Esophagus (tissue), 2 donors: ENCODE data around the gene ACKR3. TPM values are rescaled to one million over a fixed set of nuclear protein-coding genes. Genes with fewer than 3 reads are reported as not detected.

Experiments used
- H3K27ac ChIP-seq, 2 donors: one replicate each; pipeline ENCODE4 v1.5.1; 2013; ENCODE audit warnings: low read depth in 2 of 2, mild to moderate bottlenecking in 2 of 2, inconsistent platforms in 1 of 2, low read length in 1 of 2, moderate library complexity in 1 of 2
- H3K27me3 ChIP-seq, 2 donors: one replicate each; pipeline ENCODE4 v1.6.1; 2013; ENCODE audit warnings: low read length in 2 of 2, control low read depth in 1 of 2, mild to moderate bottlenecking in 1 of 2; ENCODE audit not compliant: insufficient read depth in 2 of 2, control insufficient read depth in 1 of 2
- H3K36me3 ChIP-seq, 2 donors: one replicate each; pipeline ENCODE4 v1.6.1; 2013; ENCODE audit warnings: low read length in 1 of 2; ENCODE audit not compliant: control insufficient read depth in 2 of 2, insufficient read depth in 2 of 2
- H3K4me1 ChIP-seq, 2 donors: one replicate each; pipeline ENCODE4 v1.6.1; 2013; ENCODE audit warnings: low read length in 1 of 2; ENCODE audit not compliant: control insufficient read depth in 2 of 2, insufficient read depth in 2 of 2
- H3K4me3 ChIP-seq, 2 donors: one replicate each; pipeline ENCODE4 v1.5.1; 2013; ENCODE audit warnings: low read length in 2 of 2, mild to moderate bottlenecking in 2 of 2, low read depth in 1 of 2, moderate library complexity in 1 of 2
- H3K9me3 ChIP-seq, 2 donors: one replicate each; pipeline ENCODE4 v1.6.1; 2013; ENCODE audit warnings: mild to moderate bottlenecking in 2 of 2, low read depth in 1 of 2, low read length in 1 of 2, moderate library complexity in 1 of 2; ENCODE audit not compliant: control insufficient read depth in 2 of 2, insufficient read depth in 1 of 2
- WGBS, 2 donors: extraction: QIAGEN DNeasy Blood & Tissue Kit; methylation state at CpG; one replicate each; pipeline ENCODE4 v1.1.7; 2013; 5-methylcytosine and 5-hydroxymethylcytosine counted together
- polyA plus RNA-seq, 2 donors: library from polyadenylated mRNA; stranded (reverse); fragments of 200-250 nt; gene quantifications; one replicate each; pipeline ENCODE4 v1.2.3, GENCODE V29; 2013
- donor health status: healthy with polysubstance abuse.
- donor health status: Bipolar disorder and iron deficiency.

ACKR3 gene
- polyA plus RNA-seq, 2 donors, result 7.3 to 20.6 TPM

DNA sequence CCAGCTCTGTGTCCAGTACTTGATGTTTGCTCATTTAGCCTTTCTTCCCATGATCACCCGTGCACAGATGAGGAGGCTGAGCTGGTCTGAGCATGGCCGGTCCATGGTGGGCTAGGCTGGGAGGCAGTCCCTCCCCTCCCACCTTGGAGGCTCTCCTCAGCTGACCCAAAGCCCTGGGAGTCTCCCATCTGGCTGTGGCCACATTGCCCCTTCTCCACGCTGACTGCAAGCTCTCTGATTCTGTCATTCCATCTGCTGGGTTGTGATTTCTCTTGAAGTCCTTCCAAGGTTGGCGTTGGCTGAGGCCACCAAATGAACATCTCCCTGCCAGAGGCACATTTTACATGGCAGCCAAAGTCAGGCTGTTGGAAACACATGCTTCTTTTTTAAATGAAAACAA is 44.0 kb downstream of the ACKR3 start:
- no peaks in the 10 kb centered on the region for H3K4me1 ChIP-seq

DNA sequence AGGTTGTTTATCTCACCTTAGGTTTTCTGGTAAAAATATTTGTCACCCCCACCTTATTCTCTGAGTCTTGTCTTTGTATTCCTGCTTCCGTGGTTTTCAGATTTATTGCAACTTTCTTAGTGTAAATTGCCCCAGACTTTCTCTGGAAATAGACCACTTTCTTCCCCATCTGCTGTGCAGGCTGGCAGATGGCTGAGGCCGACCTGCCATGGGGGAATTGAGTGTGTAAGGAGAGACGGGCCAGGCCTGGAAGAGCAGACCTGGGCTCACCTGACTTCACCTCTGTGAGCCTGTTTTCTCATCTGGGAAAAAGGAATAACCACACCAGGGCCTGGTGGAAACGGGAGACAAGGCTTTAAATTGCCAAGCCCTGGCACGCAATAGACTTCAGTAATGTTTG is 44.9 kb downstream of the ACKR3 start:
- Histone ChIP-seq H3K27ac (no peak overlapping the region), H3K36me3 (no peaks in the 10 kb centered on the region), H3K27me3 (no peaks in the 10 kb centered on the region), H3K4me3 (no peak overlapping the region), H3K9me3 (peaks cover 0 to 3% of the 10 kb centered on the region in 2 donors), H3K4me1 (no peaks in the 10 kb centered on the region)
- 86 to 88% methylated on average over 5 of the region's 5 CpGs for WGBS, 2 donors

More for the DNA sequence above, 44.0 kb downstream of the ACKR3 start:
- Histone ChIP-seq H3K9me3 (peaks cover 0 to 3% of the 10 kb centered on the region in 2 donors), H3K27ac (no peak overlapping the region), H3K36me3 (no peaks in the 10 kb centered on the region), H3K4me3 (no peak overlapping the region), H3K27me3 (no peaks in the 10 kb centered on the region)
- WGBS, 2 donors, result 79 to 86% methylated on average over 4 of the region's 4 CpGs

DNA sequence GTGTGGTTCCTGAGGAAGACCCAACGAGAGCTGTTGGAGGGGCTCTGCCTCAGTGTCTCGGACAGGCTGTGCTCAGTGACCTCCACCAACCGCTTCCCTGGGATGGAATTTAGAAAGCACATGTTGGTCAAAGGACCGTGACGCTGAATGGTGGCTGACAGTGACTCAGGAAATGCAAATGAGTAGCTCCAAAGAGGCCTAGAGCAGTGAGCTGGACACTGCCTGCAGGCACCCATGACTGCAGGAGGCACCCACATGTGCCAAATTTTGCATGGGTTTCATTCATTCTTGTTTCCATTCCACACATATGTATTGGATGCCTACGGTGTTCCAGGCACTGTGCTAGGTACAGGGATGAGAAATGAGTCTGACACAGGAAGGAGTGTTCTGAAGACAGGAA is 46.4 kb downstream of the ACKR3 start:
- H3K27me3 ChIP-seq, result no peaks in the 10 kb centered on the region
- H3K36me3 ChIP-seq, result no peaks in the 10 kb centered on the region
- peaks cover 0 to 3% of the 10 kb centered on the region in 2 donors for H3K9me3 ChIP-seq
- no peak overlapping the region for H3K4me3 ChIP-seq
- WGBS, 2 donors, result 91 to 97% methylated on average over 6 of the region's 6 CpGs
- H3K4me1 ChIP-seq, result no peaks in the 10 kb centered on the region
- H3K27ac ChIP-seq, result no peak overlapping the region

DNA sequence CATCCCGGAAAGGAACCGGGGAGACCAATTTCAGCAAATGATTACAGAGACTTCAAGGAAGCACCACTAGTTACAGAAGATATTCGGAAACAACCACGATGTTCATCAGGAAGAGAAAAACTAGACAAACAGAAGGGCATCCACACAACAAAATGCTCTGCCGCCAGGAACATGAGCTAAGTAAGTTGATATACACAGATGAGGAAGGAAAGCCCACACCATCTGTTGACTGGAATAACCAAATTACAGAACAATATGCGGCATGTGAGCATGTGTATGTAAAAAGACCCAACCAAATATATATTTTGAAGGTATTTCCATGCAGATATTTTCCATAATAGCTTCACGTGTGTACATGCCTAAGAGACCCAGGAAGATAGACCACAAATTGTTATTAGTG is 47.0 kb downstream of the ACKR3 start:
- Histone ChIP-seq H3K27me3 (no peaks in the 10 kb centered on the region), H3K4me3 (no peak overlapping the region), H3K4me1 (no peaks in the 10 kb centered on the region), H3K27ac (no peak overlapping the region), H3K36me3 (no peaks in the 10 kb centered on the region), H3K9me3 (peaks cover 0 to 3% of the 10 kb centered on the region in 2 donors)
- WGBS, 2 donors, result 95% methylated on average over 7 of the region's 7 CpGs

DNA sequence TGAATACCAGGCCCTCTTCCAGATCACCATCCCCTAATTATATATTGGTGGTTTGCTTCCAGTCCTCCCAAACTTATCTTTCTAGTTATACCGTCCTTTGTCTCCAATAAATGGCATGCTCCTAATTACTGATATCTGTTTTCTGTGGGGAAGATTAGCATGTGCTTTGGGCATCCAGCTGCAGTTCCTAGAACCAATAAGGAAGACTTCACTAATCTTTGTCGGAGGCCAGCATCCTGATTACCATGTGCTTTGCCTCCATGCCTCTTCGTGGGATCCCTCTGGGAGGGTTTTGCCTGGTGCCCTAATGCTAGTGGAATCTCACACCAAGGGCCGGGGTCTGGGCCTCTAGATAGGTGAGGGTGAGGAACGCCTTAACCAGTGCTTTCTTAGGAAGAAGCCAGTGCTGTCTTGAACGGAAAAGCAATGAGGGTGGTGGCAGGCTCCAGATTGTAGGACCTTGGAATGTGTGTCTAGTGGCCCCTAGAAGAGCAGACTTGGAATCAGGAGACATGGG is 47.7 kb downstream of the ACKR3 start:
- Histone ChIP-seq H3K27ac (no peak overlapping the region), H3K27me3 (no peaks in the 10 kb centered on the region), H3K4me1 (peaks cover 0 to 2% of the 10 kb centered on the region in 2 donors), H3K4me3 (no peak overlapping the region), H3K36me3 (no peaks in the 10 kb centered on the region), H3K9me3 (peaks cover 0 to 3% of the 10 kb centered on the region in 2 donors)
- 84 to 90% methylated on average over 6 of the region's 6 CpGs for WGBS, 2 donors

DNA sequence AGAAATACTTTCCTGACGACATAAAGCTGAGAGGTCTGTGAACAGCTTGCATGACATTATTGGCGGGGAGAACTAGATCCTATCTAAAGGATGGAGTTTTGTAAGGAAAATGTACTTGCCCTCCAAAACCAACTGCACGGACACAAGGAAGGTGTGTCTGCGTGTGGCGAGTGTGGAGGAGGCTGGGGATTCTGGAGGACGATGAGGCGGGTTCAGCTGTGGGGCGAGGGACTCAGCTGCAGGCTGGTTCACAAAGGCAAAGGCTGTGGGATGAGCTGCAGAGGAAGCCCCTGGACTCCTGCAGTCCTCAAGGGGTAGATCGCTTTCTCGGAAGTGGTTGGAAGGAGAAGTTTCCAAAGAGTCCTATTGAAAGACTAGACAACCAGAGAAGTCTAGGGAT is 48.2 kb downstream of the ACKR3 start:
- WGBS, 2 donors, result 94 to 95% methylated on average over 10 of the region's 10 CpGs
- Histone ChIP-seq H3K27me3 (no peaks in the 10 kb centered on the region), H3K27ac (no peak overlapping the region), H3K4me1 (peaks cover 0 to 2% of the 10 kb centered on the region in 2 donors), H3K9me3 (peaks cover 0 to 3% of the 10 kb centered on the region in 2 donors), H3K4me3 (no peak overlapping the region), H3K36me3 (no peaks in the 10 kb centered on the region)

DNA sequence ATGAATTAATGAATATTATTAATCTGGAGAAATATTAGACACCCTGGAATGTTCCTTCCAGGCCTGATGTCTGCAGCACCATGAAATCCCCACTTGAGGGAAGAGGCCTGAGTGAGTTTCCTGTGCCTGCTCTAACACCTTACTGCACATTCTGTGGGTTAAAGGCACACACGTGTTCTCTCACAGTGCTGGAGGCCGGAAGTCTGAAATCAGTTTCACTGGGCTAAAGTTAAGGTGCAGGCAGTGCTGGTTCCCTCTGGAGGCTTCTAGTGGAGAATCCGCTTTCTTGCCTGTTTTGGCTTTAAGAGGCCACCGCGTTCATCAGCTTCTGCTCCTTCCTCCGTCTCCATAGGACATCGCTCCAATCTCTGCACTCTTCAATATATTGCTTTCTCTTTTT is 48.7 kb downstream of the ACKR3 start:
- no peaks in the 10 kb centered on the region for H3K27me3 ChIP-seq
- 85 to 90% methylated on average over 7 of the region's 7 CpGs for WGBS, 2 donors
- H3K9me3 ChIP-seq, result peaks cover 0 to 2% of the 10 kb centered on the region in 2 donors
- no peaks in the 10 kb centered on the region for H3K36me3 ChIP-seq
- H3K27ac ChIP-seq, result no peak overlapping the region
- H3K4me1 ChIP-seq, result peaks cover 0 to 2% of the 10 kb centered on the region in 2 donors
- H3K4me3 ChIP-seq, result no peak overlapping the region

DNA sequence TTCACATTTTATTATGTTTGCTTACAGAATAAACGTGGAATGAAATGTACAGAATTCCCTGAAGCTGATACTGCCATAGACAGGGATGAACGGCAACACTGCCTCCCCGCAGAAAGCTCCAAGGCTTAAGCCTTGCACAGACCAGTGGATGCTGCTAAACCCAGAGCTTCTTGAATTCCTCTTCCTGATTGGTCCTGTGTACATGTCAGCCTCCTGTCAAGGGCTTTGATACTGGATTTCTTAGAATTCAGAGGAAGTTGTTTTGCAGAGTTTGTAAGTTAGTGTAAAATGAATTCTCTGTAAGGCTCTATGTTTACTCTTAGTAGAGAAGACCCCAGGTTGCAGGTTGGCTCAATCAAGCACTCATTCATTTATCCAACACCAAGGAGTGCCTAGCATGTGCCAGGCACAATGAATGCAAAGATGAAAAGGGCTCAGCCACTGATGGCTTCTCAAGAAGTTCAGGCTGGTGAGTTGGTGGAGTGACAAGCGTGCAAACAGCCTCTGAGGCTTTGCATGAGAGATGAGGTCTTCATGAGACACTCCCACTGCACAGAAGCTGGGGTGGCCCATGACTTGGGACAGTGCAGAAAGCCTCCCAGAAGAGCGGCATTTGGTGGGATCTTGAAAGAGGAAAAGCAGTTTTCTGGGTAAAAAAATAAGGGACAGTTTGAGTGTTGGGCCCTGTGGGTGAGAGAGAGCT is 50.4 kb downstream of the ACKR3 start:
- Histone ChIP-seq H3K4me1 (peaks cover 0 to 2% of the 10 kb centered on the region in 2 donors), H3K27ac (no peak overlapping the region), H3K9me3 (no peaks in the 10 kb centered on the region), H3K27me3 (no peaks in the 10 kb centered on the region), H3K4me3 (no peak overlapping the region), H3K36me3 (no peaks in the 10 kb centered on the region)
- WGBS, 2 donors, result 82 to 84% methylated on average over 5 of the region's 5 CpGs

DNA sequence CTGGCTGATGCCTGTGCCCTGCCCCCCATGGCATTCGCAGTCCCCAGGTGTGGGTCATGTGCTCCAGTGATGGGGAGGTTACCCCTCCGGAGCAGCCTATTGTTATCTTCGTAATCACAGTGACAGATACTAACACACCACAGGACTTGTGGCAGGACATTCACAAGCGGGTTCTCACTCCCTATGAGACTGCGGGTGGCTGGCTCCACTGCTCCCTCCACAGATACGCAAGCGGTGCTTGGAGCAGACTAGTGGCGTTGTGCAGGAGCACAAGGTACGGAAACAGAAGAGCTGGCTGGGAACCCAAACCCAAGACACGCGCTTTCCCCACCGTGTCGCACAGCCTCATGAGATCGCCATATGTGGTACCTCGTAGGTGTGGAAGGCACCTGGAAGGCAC is 52.2 kb downstream of the ACKR3 start:
- WGBS, 2 donors, result 86 to 90% methylated on average over 15 of the region's 15 CpGs
- Histone ChIP-seq H3K36me3 (no peaks in the 10 kb centered on the region), H3K4me3 (no peak overlapping the region), H3K27ac (no peak overlapping the region), H3K4me1 (peaks cover 0 to 2% of the 10 kb centered on the region in 2 donors), H3K9me3 (no peaks in the 10 kb centered on the region), H3K27me3 (no peaks in the 10 kb centered on the region)

DNA sequence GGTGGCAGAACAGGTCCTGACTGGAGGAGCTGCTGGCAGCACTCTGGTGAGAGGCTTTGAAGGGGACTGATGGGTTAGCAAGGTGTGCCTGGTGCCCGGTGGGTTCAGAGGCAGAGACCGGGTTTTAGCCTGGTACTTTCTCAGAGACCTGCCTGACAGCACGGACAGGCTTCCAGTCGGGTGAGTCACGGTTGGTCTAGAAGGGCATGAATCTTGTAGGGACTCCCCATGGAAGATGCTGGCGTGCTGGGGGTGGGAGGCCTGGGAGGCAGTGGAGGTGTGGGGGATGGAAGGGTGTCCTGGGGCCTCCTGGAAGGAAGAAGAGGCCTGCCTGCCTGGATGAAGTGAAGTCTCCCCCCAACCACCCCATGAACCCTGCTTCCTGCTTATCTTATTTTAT is 52.6 kb downstream of the ACKR3 start:
- Histone ChIP-seq H3K4me3 (no peak overlapping the region), H3K27me3 (no peaks in the 10 kb centered on the region), H3K36me3 (no peaks in the 10 kb centered on the region), H3K4me1 (peaks cover 0 to 2% of the 10 kb centered on the region in 2 donors), H3K9me3 (no peaks in the 10 kb centered on the region), H3K27ac (no peak overlapping the region)
- 65 to 84% methylated on average over 6 of the region's 6 CpGs for whole genome bisulfite sequencing, 2 donors
